Measurements from ENCODE around the gene USP38.

GRCh38 chr4:143196323-143196722 lies 11.6 kb downstream of the USP38 start:
- TF ChIP-seq CTCF (IDR thresholded peaks at IDR 0.05) (no peak), POLR2A (IDR thresholded peaks at IDR 0.05) (no peak)
